AG10803 (cell line): ENCODE data around the gene PEX14.
A peak's percentile ranks its signal among the peaks of the same experiment; 100 is the strongest.

Source experiments
- DNase-seq: peaks from one replicate; pipeline ENCODE4 v3.0.0; 2010; ENCODE audit warnings: low read depth
- H3K4me3 ChIP-seq: 2 replicates; pipeline ENCODE4 v1.5.1; 2011; ENCODE audit warnings: mild to moderate bottlenecking, low read length, control low read depth
- TF ChIP-seq, protein P1 (sequence below): conservative IDR thresholded peaks from 2 replicates; pipeline ENCODE4 v1.5.1; 2011; ENCODE audit warnings: mild to moderate bottlenecking, low read length, control low read depth, inconsistent platforms

The PEX14 gene

DNA sequence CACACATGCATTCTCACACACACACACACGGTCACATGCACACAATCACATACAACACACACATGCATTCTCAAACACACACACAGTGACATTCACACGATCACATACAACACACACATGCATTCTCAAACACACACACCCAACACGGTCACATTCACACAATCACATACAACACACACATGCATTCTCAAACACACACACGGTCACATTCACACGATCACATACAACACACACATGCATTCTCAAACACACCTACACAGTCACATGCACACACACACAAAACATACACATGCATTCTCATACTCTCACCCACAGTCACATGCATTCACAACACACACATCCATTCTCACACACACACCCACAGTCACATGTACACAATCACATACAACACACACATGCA lies 186.7 kb downstream of the PEX14 start:
- no peak for DNase-seq
- H3K4me3 ChIP-seq: no peak overlapping the region
- TF ChIP-seq, protein P1, sequence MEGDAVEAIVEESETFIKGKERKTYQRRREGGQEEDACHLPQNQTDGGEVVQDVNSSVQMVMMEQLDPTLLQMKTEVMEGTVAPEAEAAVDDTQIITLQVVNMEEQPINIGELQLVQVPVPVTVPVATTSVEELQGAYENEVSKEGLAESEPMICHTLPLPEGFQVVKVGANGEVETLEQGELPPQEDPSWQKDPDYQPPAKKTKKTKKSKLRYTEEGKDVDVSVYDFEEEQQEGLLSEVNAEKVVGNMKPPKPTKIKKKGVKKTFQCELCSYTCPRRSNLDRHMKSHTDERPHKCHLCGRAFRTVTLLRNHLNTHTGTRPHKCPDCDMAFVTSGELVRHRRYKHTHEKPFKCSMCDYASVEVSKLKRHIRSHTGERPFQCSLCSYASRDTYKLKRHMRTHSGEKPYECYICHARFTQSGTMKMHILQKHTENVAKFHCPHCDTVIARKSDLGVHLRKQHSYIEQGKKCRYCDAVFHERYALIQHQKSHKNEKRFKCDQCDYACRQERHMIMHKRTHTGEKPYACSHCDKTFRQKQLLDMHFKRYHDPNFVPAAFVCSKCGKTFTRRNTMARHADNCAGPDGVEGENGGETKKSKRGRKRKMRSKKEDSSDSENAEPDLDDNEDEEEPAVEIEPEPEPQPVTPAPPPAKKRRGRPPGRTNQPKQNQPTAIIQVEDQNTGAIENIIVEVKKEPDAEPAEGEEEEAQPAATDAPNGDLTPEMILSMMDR: no peak

DNA sequence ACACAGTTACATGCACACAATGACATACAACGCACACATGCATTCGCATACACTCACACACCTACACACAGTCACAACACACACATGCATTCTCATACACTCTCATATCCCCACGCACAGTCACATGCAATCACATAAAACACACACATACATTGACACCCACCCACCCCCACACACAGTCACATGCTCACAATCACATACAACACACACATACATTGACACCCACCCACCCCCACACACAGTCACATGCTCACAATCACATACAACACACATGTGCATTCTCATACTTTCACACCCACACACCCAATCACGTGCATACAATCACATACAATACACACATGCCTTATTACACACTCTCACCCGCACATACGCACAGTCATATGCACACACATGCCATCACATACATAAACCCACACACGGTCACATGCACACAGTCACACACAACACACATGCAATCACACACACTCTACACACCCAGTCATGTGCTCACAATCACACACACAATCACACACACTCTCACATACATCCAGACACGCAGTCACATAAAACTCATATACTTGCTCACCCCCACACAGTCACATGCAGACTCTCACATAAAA lies 187.4 kb downstream of the PEX14 start:
- DNase-seq: no peak
- TF ChIP-seq, protein P1: no peak
- H3K4me3 ChIP-seq: no peak overlapping the region

DNA sequence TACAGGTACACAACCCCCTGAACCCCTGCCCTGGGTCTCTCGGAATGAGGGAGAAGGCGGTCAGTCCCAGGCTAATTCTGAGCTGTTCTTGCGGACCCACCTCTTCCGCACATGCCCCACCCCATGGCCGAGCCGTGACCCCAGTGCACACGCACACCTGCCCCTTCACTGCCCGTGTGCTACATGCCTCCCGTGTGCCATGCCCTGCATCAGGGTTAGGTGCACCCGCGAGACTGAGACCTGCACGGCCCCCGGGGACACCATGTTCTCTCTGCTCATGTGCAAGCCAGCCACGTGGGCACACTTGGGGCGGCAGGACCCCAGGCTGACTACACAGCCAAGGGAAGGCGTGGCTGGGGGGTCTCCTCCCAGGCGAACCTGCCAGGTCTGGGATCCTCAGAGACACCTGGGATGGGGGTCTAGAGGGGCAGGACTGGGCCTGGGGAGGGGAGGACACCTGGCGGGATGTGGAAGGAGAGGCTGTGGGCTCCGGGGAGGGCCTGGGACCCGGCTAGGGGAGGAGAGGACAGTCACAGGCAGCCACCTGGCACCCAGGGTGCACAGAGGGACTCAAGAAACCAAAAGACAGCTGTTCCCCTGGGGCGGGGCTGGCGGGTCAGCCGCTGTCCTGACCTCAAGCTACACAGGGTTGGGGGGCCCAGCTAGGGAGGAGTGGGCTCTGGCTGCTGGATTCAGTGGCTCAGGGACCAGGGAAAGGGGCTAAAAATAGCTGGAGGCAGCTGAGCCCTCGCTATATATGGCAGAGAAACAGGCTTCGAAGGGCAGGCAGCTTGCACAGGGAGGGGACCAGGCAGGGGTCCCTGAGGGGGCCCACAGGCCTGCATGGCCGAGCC lies 188.3 kb downstream of the PEX14 start:
- DNase-seq: no peak
- TF ChIP-seq, protein P1: no peak
- no peak overlapping the region for H3K4me3 ChIP-seq

DNA sequence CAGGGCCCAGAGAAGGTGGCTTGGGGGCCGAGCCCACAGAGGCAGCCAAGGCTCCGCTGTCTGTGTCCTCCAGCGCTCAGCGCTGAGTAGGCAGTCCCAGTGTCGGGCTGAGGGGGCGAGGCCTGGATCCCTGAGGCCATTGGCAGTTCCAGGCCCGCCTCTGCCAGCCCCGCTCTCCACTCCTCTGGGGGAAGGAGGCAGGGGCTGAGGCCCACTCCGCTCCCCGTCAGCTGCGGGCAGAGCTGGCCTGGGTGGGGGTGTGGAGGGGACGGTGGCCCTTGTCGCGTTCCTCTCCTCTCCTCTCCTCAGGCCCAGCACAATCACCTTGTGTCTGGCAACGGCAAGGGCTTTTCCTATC lies 188.9 kb downstream of the PEX14 start:
- H3K4me3 ChIP-seq: no peak overlapping the region
- DNase-seq: peak; percentile 11
- TF ChIP-seq, protein P1: no peak

DNA sequence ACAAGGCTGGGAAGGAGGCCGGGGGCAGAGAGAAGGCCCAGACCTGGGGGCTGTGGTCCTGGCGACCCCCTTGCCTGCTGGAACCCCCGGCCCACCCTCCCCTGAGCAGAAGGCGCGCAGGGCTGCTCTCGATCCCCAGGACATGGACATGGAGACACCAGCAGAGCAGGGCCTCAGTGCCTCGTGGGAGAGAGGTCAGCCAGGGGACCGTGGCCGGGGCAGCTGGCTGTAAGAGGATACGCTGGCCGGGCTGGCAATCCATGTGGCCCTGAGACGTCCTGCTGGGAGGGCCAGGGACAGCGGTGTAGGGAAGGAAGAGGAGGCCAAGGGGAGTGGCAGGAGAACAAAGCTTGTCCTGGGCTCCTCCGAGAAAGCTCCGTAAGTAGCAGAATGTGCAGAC lies 189.5 kb downstream of the PEX14 start:
- TF ChIP-seq, protein P1: no peak
- H3K4me3 ChIP-seq: no peak overlapping the region
- no peak for DNase-seq

DNA sequence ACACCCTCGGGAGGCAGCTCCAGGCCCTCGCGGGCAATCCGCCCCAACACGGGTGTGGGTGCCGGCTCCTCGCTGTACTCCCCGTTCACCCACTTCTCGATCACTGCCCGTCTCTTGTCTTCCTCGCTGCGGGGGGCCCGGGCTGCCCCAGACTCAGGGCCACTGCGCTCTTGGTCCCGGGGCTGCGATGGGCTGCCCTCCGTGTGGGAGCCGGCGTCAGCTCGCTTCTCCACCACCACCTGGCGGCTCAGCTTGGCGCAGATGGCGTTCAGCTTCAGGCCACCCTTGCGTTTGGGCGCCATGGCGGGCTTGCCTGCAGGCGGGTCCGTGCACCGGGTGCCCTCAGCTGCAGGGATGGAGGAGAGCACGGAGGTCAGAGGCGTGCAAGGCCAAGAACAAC lies 190.5 kb downstream of the PEX14 start:
- H3K4me3 ChIP-seq: no peak overlapping the region
- DNase-seq: no peak
- TF ChIP-seq, protein P1: no peak
